Endothelial cell of coronary artery (primary cell): ENCODE data around the gene GFPT2. TPM values are rescaled to one million over a fixed set of nuclear protein-coding genes. Genes with fewer than 3 reads are reported as not detected.

ENCODE experiments used
- total RNA-seq: library from RNA; depleted of rRNA; stranded (reverse); fragments of >200 nt; gene quantifications from 2 replicates; pipeline ENCODE4 v1.2.3, GENCODE V29; 2014

The GFPT2 gene
- 6.2 and 24.8 TPM in 2 replicates for total RNA-seq

GRCh38 chr5:180353048-180353979 lies at the start of gene GFPT2:
TSS of gene GFPT2 (minus strand) at chr5:180353336. CDS start at chr5:180353217, 119 bp downstream.

GRCh38 chr5:180291943-180292831 lies 60.9 kb downstream of the GFPT2 start, which contains the start of gene MAPK9:
TSS of gene MAPK9 (minus strand) at chr5:180292083. CDS start at chr5:180280561, 11,522 bp downstream.

Other genes starting within 250 kb of the GFPT2 start
- not detected in 2 replicates for gene RASGEF1C, start 144.1 kb downstream of the GFPT2 start, total RNA-seq
- gene MAPK9, start 61.3 kb downstream of the GFPT2 start, total RNA-seq, result 19.8 and 26.5 TPM in 2 replicates
- 14.5 and 15.8 TPM in 2 replicates for gene CNOT6, start 141.0 kb upstream of the GFPT2 start, total RNA-seq
- not detected in 2 replicates for gene SCGB3A1, start 238.2 kb upstream of the GFPT2 start, total RNA-seq